Endometrial microvascular endothelial cells (primary cell): ENCODE results near the gene RALGDS. TPM values are rescaled to one million over a fixed set of nuclear protein-coding genes. Genes with fewer than 3 reads are reported as not detected.
"Not testable (repeated sequence)": the region's sequence is repeated elsewhere in the genome, so short reads cannot be mapped to it uniquely, and the experiment has no call there.

ENCODE experiments used
- in situ Hi-C: cut with HindIII; loops from 2 replicates; pipeline ENCODE4 v1.10.0; 2017; ENCODE audit warnings: low sequenced_read_pairs, low pct_unique_long_range_greater_than_20kb; ENCODE audit errors: inconsistent ontology term
- total RNA-seq: library from RNA; depleted of rRNA; stranded (reverse); fragments of >200 nt; gene quantifications from one replicate; pipeline ENCODE4 v1.2.3, GENCODE V29; 2015; ENCODE audit errors: inconsistent ontology term

Gene RALGDS
- 17.6 TPM for total RNA-seq

DNA sequence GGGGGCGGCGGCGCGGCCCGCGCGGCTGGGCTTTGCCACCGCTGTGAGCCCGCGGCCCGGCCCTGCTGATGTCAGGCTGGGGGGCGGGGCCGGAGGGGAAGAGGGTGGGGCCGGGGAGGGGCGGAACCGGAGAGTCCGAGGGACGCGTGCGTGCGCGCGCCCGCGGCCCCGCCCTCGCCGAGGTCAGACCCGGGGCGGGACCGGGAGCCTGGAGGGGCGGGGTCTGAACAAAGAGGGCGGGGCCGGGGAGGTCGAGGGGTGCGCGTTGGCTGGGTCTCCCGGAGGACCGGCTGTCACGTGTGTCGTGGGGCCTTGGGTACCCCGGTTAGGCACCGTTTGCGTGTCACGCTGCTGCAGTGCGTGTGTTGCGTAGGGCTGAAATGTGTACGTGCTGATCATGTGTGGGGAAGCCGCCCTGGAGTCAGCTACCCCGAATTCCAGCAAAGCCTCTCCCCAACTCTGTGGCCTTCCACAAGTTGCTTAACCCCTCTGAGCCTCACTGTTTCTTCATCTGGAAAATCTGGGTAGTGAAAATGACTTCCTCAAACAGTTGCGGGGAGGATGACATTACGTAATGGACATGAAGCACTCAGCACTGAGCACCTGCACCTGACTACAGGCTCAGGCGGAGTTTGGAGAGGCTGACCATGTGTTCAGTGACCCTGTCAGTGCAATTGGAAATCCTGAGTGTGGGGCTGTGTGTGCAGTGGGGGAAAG, at the start of gene RALGDS:
RALGDS (minus strand) TSS at position 43 of the 717 bp plus-strand sequence. CDS start 86 bp downstream, outside the sequence.
- in situ Hi-C loops = no loop called here

DNA sequence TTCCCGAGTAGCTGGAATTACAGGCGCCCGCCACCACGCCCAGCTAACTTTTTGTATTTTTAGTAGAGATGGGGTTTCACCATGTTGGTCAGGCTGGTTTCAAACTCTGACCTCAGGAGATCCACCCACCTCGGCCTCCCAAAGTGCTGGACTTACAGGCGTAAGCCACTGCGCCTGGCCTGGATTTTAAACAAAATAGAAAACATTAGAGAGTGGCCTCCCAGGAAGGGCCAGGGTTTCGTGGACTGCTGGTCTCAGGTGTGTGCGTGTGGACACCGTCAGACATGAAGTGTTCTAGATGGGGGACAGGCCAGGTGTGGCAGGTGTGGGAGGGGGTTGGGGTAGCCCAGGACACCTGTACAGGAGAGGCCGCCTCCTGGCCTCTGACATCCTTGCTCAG, 49.7 kb upstream of the RALGDS start:
- in situ Hi-C loops = no loop called here

DNA sequence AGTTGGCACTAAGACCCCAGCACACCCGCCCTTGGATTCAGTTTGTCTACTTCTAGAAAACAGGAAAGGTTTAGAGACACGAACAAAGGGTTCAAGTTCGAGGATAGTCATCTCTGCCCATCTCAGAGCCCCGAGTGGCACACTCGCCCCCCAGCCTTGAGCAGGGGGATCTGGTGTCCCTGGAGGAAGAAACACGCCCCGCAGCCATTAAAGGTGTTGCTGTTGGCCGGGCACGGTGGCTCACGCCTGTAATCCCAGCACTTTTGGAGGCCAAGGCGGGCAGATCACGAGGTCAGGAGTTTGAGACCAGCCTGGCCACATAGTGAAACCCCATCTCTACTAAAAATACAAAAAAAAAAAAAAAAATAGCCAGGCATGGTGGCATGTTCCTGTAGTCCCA, 48.6 kb upstream of the RALGDS start:
- in situ Hi-C loops = not testable (repeated sequence)

DNA sequence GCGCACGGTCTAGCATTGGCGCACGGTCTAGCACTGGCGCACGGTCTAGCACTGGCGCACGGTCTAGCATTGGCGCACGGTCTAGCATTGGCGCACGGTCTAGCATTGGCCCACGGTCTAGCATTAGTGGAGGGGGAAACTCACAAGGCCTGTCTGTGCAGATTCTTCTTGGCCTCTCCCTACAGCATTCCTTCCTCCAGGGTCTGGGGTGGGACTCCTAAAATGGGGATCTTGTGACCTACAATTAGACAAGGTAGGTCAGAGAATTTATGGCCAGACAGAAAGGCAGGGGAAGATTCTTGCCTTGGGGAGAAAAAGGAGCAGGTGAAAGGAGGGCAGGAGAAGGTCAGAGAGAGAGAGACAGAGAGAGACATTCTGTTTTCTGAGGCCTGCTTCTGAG, 48.1 kb upstream of the RALGDS start:
- in situ Hi-C loops = no loop called here

DNA sequence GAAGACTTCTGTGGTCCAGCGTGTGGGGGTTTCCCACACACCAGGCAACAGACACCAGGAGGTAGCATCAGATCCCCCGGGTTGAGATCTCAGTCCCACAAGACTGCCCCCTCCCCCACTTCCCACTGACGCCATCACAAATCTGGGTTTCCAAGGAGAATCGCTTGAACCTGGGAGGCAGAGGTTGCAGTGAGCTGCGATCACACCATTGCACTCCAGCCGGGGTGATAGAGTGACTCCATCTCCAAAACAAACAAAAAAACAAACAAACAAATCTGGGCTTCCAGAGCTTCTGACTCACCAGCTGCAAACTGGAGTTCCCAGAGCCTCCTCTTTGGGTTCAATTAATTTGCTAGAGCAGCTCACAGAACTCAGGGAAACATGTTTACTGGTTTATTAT, 47.4 kb upstream of the RALGDS start:
- in situ Hi-C loops = no loop called here

DNA sequence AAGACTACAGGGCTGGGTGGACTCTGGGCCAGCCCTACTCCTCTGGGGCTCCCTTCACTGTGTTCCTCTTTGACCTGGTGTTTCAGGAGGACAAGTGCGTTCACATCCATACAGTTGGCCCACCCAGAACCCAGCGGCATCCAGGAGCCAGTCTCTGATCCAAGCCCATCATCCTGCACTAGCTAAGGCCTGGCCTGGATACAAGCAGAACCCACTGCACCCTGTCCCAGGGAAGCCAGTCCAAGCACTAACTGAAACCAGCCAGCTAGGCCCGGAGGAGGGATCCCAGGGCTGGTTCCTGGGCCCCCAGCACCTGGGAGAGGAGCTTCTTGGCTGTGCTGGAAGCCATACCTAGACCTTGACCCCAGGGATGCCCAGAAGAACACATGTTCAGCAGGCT, 46.7 kb upstream of the RALGDS start:
- in situ Hi-C loops = no loop called here

DNA sequence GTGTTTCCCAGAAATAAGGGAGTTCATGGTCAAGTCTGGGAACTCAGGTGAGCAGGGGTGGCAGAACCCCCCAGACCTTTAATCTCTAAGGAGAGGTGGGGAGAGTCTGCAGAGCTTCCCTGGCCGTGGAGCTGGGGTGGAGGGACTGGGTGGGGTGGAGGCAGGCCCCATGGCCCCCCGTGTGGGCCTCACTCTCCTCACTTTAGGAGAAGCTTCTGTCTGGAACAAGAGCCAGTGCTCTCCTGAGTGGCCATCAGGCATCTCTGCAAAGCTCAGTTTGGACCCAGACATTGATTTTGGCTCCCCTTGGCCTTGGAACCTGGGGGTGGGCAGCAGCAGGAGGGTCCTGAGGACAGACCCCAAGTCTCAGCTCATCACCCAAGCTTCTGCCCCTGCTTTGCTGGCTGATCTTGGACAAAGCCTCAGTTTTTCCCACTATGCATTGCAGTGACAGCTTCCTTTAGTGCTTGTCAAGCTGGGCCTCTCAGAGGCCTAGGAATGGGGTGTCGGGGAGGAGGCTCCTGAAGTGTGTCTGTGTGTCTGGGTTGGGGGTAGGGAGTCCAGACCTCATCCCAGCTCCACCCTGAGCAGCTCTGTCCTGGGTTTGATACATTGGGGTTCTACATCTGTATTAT, 46.2 kb upstream of the RALGDS start:
- in situ Hi-C loops = no loop called here

DNA sequence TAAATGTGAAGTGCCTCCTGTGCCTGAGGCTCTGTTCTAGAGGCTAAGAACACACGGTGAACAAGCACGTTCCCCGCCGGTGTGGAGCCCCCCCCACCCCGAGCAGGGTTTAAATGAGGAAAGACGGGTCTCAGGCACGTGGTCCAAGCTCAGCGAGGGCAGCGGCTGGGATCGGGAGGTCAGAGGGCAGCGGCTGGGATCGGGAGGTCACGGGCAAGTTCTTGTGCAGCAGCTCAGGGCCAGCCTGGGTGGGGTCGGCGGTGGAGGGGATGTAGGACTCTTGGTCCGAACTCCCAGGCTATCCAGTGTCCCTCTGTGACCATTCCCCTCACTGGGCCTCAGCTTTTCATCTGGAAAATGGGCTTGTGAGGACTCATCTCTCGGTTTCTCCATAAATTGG, 45.4 kb upstream of the RALGDS start:
- in situ Hi-C loops = no loop called here

DNA sequence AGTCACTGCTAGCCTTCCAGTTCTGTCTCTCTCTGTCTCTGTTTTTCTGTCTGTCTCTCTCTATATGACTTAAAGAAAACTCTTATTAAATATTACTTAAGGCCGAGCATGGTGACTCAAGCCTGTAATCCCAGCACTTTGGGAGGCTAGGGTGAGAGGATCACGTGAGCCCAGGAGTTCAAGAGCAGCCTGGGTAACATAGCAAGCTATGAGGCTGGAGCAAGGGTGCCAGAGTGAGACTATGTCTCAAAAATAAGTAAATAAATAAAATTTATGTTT, 44.4 kb upstream of the RALGDS start:
- in situ Hi-C loops = no loop called here

DNA sequence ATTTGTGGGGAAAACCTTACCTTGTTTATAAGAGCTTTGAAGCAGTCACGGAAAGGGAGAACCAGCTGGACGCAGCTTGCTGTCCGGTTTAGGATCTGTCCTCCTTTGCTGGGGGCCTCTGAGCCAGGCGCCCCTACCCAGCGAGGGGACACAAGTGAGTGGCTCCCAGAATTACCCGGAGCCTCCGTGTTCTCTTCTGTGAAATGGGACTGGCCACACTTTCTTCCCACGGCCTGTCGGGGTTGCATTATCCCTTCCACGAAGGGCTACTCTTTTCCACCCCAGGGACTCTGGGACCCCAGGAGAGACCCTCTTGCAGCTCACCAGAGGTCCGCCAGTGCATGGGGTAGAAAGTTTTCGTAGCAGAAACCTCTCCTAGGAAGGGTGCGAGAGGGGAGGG, 43.2 kb upstream of the RALGDS start:
- in situ Hi-C loops = no loop called here

DNA sequence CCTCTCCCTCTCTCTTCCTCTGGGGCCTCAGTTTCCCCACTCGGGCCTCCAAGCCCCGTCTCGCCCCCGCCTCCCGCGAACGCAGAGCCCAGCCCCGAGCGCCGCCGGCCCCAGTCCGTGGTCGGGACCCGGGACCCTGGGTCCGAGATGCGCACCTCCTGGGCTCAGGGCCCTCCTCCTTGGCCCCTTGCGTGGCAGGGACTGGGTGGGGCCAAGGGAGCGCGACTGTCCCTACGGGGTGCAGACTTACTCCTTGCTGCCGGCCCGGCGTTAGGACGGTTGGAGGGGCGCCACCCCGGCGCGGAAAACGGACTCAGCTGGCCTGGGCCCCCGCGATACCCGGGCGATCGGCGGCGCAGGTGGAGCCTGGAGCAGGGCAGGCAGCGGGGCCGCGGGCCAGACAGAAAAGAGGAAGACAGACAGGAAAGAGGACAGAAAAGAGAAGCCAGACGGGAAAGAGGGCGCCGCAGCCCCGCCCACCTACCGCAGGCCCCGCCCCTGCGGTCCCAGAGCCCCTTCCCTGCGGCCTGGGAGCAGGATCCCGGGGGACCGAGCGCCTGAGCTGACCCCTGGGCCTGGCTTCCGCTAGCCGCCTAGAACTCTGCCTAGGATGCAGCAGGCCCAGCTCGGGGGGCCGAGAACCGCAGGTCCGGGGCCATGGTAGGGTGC, 42.6 kb upstream of the RALGDS start, which contains the start of gene GBGT1:
GBGT1 (minus strand) TSS at position 411 of the 669 bp plus-strand sequence. CDS start 1,502 bp downstream, outside the sequence.
- in situ Hi-C loops = no loop called here

DNA sequence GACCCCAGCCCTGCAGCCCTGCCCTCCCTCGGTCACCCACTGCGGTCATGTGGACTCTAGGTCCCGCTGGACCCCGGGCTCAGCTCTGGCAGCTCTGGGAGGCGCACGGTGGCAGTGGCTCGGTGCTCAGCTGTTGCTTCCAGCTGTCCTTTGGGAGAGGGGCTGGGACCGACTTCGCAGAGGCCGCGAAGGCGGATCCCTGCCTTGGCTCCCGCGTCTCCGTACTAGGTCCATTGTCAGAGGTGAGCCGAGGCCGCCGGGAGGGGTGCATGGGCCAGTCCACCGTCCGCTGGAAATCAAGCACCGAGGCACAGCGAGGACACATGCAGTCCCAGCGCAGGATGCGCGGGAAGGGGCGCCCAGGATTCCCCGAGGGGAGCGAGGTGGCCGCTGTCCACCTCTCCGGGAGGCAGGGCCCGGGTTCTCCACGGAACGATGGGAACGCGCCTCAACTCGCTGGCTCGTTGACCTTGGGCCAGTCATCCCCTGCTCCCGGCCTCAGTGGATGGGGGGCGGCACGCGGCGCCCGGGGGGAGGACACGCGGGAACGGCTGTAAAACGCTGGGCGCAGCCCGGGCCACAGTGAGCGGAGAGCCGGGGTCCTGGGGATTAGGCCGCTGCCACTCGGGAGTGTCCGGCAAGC, 41.9 kb upstream of the RALGDS start:
- in situ Hi-C loops = no loop called here

DNA sequence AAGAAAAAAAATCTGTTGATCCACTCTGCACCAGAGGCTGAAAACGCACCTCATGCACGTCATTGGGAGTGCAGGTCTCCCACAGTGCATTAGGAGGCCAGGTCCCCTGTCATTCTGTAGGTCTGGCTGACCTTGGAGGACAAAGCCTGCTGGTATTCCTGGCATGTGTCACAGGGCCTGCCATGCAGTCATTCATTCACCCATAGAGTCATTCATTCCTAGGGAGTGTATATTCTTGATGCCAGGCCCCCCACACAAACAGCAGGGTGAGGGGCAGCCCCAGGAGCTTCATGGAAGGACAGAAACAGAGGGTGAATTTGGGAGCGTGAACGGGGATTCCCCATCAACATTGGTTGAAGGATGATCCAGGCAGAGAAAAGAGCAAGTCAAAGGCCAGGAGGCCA, 40.5 kb upstream of the RALGDS start:
- in situ Hi-C loops = no loop called here

DNA sequence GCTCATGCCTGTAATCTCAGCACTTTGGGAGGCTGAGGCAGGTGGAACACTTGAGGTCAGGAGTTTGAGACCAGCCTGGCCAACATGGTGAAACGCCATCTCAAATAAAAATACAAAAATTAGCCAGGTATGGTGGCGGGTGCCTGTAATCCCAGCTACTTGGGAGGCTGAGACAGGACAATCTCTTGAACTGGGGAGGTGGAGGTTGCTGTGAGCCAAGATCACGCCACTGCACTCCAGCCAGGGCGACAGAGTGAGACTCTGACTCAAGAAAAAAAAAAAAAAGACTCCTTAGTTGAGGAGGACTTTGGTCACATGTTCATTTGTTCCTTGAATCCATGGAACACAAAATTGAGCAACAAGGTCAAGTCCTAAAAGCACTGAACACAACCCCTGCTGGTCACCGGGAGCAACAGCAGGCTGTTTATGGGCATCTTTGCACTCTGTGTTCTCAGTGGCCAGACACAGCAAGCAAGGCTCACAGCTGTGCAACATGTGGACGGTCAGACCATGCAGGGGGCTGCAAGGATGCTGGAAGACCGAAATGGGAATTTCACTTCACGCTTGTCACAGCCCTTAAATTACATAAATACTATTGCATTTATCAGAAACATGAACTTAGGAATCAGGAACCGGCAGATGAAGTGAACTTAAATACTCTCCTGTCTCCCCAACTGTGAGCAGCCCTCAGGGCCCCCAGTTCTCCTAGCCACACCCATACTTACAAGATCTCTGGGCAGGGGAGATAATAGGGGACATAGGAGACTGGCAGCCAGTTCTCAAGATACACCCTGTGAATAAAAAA, 39.9 kb upstream of the RALGDS start:
- in situ Hi-C loops = no loop called here

DNA sequence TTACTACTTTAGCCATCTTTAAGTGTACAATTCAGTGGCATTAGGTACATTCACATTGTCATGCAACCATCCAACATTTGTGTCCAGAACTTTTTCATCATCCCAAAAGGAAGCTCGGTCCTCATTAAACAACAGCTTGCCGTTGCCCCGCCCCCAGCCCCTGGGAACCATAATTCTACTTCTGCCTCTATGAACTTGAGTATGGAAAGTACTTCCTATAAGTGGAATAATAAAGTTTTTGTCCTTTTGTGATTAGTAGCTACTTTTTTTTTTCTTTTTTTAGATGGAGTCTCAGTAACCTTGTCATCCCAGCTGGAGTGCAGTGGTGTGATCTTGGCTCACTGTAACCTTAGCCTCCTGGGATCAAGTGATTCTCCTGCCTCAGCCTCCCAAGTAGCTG, 37.7 kb upstream of the RALGDS start:
- in situ Hi-C loops = no loop called here

DNA sequence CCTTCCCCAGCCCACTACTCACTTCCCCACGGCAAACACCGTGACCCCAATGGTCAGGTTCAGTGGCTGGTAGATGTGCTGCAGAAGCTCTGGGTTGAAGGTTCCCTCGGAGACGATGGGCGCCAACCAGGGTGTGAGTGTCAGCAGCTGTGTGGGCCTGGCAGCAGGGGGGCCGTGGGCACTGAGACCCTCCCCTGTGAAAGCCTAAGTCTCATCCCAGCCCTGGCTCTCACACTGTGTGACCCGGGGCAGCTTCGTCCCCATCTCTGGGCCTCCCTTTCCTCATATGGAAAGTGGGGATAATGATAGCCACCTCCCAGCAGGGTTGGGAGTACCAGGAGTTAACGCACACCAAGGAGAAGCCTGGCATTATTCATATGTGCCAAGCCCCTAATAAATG, 34.1 kb upstream of the RALGDS start:
- in situ Hi-C loops = no loop called here

DNA sequence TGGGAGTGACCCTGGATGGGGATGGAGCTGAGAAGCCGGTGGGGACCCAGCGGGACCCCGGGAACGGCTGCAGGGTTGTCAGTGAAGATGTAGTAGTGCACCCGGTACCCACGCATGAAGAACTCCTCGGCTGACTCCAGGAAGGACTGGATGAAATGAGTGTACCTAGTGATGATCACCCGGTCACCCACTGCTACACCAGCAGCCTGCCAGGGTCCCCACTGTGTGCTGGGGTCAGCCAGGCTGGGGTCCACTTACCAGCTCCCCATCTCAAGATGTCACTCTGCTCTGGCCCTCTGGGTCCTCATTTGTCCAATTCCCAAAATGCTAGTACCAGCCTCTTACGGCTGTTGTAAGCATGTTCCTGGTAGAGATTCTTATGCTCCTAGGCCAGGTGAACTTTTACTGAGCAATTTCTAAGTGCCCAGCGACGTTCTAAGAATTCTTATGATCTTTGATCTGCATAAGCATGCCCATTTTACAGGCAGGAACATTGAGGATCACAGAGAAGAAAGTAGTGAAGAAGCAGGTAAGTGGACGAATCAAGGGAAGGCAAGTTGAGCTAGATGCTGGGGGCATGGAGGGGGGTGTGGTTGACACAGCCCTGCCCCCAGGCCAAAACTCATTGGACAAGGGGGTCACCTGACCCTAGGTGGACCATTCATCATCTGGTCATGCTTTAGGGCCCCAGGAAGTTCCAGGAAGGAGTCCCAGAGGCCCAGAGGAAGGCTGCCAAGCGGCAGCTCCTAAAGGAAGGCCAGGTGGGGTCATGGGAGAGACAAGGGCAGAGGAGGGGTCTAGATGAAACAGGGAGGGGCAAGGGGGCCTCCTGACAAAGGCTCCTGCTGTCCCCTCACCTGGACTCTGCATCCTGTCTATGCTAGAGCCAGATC, 33.3 kb upstream of the RALGDS start:
- in situ Hi-C loops = no loop called here
